GM18951 (cell line): ENCODE measurements around the gene ARMH3.

Source experiments
- POLR2A ChIP-seq: IDR thresholded peaks from 4 replicates; pipeline ENCODE4 v1.6.1; 2011; ENCODE audit warnings: mild to moderate bottlenecking; ENCODE audit not compliant: insufficient read length, insufficient read depth; ENCODE audit errors: extremely low read depth
- in situ Hi-C: fragments of 300-500 bp; cut with MboI; formaldehyde crosslinking; loops from one replicate; pipeline ENCODE4 v1.12.0; 2022; ENCODE audit warnings: low sequenced_read_pairs, mixed read lengths, inconsistent platforms; ENCODE audit not compliant: unreplicated experiment

Gene ARMH3

GRCh38 chr10:101965075-101965765 is 90.8 kb downstream of the ARMH3 start:
- in situ Hi-C loops, result no loop called here
- no peak for TF ChIP-seq POLR2A

DNA sequence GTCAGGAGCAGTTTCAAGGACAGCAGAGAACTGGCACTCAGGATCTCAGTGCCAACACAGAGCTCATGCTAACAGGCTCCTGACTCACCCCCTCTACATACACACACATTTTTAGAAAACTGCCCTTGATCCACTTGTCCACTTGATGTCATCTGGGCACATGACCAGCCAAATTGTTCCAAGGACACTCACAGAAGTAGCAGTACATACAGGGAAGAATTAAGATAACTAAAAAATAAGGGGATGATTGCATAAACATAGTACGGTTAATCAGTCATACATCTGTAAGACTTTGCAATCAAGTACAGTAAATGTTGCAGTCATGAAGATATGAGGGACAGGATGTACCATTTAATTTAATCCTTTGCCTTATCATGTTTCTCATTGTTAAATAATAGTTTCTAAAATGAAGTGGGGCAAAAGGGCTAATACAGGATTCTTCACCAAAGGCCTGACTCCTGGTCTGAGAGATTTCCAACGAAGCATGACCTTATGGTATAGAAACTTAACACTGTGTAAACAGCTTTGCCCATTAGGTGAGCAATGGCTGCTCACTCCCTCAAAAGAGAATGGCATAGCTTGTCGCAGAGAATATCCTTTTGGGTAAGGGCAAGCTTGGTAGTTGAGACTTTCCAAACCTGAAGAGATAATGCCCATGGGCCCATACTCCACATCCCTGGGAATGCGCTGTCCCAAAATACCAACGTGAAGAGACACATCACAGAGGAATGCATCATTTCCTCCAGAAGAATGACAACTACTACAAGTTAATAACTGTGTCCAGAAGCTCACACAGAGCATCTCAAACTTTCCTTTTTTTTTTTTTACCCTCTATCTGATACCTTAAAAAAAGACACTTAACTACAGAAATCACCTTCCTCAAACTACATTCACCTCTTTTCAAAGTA is 94.1 kb downstream of the ARMH3 start:
- TF ChIP-seq POLR2A, result no peak
- in situ Hi-C loops, result no loop called here

GRCh38 chr10:101960879-101961395 is 95.0 kb downstream of the ARMH3 start:
- in situ Hi-C loops, result no loop called here
- TF ChIP-seq POLR2A, result no peak

DNA sequence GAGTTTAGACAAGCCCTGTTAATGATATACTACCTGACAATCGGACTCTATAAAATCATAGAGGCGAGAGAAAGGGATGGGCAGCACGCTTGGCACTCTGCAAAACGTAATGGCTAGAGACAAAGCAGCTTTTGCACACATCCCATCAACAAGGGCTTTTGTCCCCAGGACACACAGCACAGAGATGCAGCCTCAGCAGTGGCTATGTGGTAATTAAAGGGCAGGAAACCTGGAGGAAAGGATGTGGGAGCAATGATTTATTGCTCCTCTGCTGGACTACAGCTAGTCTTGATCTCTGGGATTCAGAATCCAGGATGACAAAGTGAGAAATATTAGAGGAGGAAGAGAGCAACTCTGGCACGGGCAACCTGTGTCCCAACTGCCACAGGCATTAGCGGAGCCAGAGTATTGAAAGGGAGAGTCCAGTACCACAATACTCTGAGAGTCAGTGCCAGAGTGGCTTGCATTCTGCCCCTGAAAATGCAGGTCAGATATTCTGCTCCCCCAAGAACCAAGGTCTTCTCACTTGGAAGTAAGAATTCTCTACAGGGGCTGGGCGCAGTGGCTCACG is 96.5 kb downstream of the ARMH3 start:
- in situ Hi-C loops, result no loop called here

GRCh38 chr10:101958691-101959090 is 97.3 kb downstream of the ARMH3 start:
- no peak for TF ChIP-seq POLR2A
- in situ Hi-C loops, result no loop called here

More for the DNA sequence above, 96.5 kb downstream of the ARMH3 start:
- no peak for TF ChIP-seq POLR2A

DNA sequence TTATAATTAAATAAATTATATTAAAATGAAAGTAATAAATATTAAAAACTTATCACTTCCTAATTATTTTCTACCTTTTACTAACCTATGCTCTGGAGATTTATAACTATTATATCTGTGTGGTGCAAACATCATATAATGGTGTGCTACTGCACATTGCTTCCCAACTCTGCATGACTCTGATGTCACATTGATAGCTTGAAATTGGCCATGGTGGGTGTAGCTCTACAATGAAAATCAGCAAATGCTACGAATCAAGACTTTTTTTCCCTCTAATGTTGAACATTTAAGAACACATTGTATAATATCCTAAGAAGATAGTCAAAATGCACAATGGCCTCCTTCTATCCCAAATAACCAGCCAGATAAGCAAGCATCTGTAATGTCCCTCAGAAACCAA is 99.1 kb downstream of the ARMH3 start:
- in situ Hi-C loops, result no loop called here
- no peak for TF ChIP-seq POLR2A

GRCh38 chr10:101956117-101956516 is 99.9 kb downstream of the ARMH3 start:
- TF ChIP-seq POLR2A, result no peak
- in situ Hi-C loops, result no loop called here

DNA sequence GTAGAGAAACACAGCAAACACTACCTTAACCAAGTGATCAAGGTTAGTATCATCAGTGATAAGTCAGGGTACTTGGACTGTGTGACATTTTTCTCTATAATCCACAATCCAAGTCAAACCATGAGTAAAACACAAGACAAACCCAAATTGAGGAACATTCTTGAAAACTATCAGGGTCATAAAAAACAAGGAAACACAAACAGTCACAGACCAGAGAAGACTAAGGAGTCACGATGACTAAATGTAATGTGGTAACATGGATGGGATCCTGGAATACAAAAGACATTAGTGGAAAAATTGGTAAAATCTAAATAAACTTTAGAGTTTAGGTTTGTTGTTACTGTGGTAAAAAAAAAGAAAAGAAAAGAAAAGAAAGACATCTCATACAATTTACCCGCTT is 103.8 kb downstream of the ARMH3 start:
- in situ Hi-C loops, result no loop called here
- TF ChIP-seq POLR2A, result no peak

GRCh38 chr10:101950213-101950612 is 105.8 kb downstream of the ARMH3 start:
- TF ChIP-seq POLR2A, result no peak
- in situ Hi-C loops, result no loop called here

DNA sequence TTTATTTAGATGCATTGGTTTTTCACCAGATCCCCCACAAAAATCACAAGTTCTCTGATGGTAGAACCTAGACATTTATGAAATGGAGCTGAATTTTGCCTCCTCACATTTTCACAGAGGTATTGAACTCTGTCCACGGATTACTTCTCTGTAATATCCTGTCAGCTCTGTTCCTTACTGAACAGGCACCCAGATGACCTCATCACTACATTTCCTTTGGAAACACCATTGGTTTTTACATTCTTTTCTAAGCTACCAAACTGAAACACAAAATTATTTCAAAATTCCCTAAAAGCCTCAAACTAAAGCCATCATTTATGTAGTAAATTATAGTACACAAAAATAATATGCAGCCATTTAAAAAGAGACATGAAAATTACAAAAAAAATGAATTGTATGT is 114.1 kb downstream of the ARMH3 start:
- in situ Hi-C loops, result no loop called here
- TF ChIP-seq POLR2A, result no peak

DNA sequence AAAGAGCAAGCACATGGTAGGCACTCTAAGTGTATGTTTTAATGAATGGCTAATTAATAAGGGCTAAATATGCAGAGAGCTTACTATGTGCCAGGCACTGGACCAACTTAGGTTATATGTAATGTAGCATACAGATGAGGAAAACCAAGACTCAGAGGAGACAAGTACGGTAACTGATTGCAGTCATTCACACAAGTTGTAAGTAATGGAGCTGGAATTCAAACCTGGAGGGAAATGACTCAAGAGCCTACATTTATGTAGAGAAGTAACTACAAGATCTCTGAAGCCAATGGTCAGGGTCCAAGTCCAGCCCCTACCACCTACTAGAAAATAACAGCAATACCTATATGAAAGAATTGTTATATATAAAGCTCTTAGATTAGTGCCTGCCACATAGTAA is 115.1 kb downstream of the ARMH3 start:
- in situ Hi-C loops, result no loop called here
- no peak for TF ChIP-seq POLR2A

GRCh38 chr10:101939729-101940128 is 116.2 kb downstream of the ARMH3 start:
- TF ChIP-seq POLR2A, result no peak
- in situ Hi-C loops, result no loop called here

- in situ Hi-C loops, result no loop called here
Measured at GRCh38 chr10:101939008-101939648, 116.8 kb downstream of the ARMH3 start.

More at GRCh38 chr10:101939008-101939648, 116.8 kb downstream of the ARMH3 start:
- no peak for TF ChIP-seq POLR2A
